Right lobe of liver (tissue), 4 donors: Measurements from ENCODE around the gene AGBL3.

Experiments used
- CTCF ChIP-seq, 4 donors: fragments of 200-600 bp in 3 of 4; fragments of 450-650 bp in 1 of 4; IDR thresholded peaks; one replicate each; pipeline versions ENCODE4 v1.5.1 to v1.8.0; 2016 to 2022; ENCODE audit warnings: antibody characterized with exemption in 4 of 4, mild to moderate bottlenecking in 2 of 4
- POLR2A ChIP-seq: fragments of 450-650 bp; IDR thresholded peaks from one replicate; pipeline ENCODE4 v1.6.1; 2017; ENCODE audit warnings: antibody characterized with exemption, mild to moderate bottlenecking
- donor health status: DM: no; HTN: no; CAD: no.
- donor health status: DM: no; HTN: no; CAD: no.
- donor health status: DM: no; HTN: yes; CAD: no.

GRCh38 chr7:135094472-135095237 lies 108.3 kb downstream of the AGBL3 start:
- TF ChIP-seq CTCF (IDR thresholded peaks at IDR 0.05) = no peak
- no peak for TF ChIP-seq POLR2A
